Measurements from ENCODE around the gene DEFB131B. TPM values are rescaled to one million over a fixed set of nuclear protein-coding genes. Genes with fewer than 3 reads are reported as not detected.
A peak's percentile ranks its signal among the peaks of the same experiment; 100 is the strongest.

The DEFB131B gene
- total and polyA plus RNA-seq, 9 of the 15 experiments (the other 6 are each of a cell fraction or from before 2014, with no cell fraction given): not detected

- TF ChIP-seq DIDO1 (tag; IDR thresholded peaks at IDR 0.05; ENCODE audit: low read depth): no peak
- no peak for TF ChIP-seq PBX2 (CRISPR knock-in tag; IDR thresholded peaks at IDR 0.05; ENCODE audit: low read depth)
- TF ChIP-seq PBX2 (tag; conservative IDR thresholded peaks at IDR 0.05; ENCODE audit: low read depth): peak; percentile 16; the same call in 1 of the 2 replicates
- TF ChIP-seq BRF2 (IDR thresholded peaks at IDR 0.05; ENCODE audit: borderline replicate concordance, insufficient read depth, insufficient read length): no peak
- TF ChIP-seq SMAD2 (IDR thresholded peaks at IDR 0.05; ENCODE audit: low read depth, low read length): no peak
- peak; percentile 55; the same call in 1 of the 2 replicates for TF ChIP-seq POLR2H (tag; IDR thresholded peaks at IDR 0.05; ENCODE audit: low read depth)
- TF ChIP-seq ID3 (CRISPR knock-in tag; IDR thresholded peaks at IDR 0.05): no peak
- TF ChIP-seq ID3 (tag; IDR thresholded peaks at IDR 0.05): no peak
- TF ChIP-seq CHCHD3 (CRISPR knock-in tag; IDR thresholded peaks at IDR 0.05): 0 out of 2 replicates have a peak, but pooled peaks have one; percentile 12
- TF ChIP-seq ZNF79 (CRISPR knock-in tag; IDR thresholded peaks at IDR 0.05; ENCODE audit: low read depth): no peak
- TF ChIP-seq XRCC5 (IDR thresholded peaks at IDR 0.05; ENCODE audit: low read depth, low read length): no peak
- peak; percentile 85 for TF ChIP-seq NEUROD1 (IDR thresholded peaks at IDR 0.05; ENCODE audit: borderline replicate concordance, low read depth, low read length, partially characterized antibody)
- peak; percentile 81; the same call in 1 of the 2 replicates for TF ChIP-seq ESRRA (IDR thresholded peaks at IDR 0.05; ENCODE audit: borderline replicate concordance, low read depth)
- 0 out of 2 replicates have a peak, but pooled peaks have one; percentile 48 for TF ChIP-seq NR4A1 (CRISPR knock-in tag; IDR thresholded peaks at IDR 0.05)
- no peak for TF ChIP-seq NR4A1 (tag; IDR thresholded peaks at IDR 0.05)
- TF ChIP-seq CBX3 (IDR thresholded peaks at IDR 0.05; ENCODE audit: borderline replicate concordance in 1 of 2, low read length in 2 of 2): no peak
- no peak for TF ChIP-seq BDP1 (IDR thresholded peaks at IDR 0.05; ENCODE audit: insufficient read depth, insufficient read length)
- TF ChIP-seq DLX4 (CRISPR knock-in tag; IDR thresholded peaks at IDR 0.05): no peak
- 0 out of 2 replicates have a peak, but pooled peaks have one; percentile 2 for TF ChIP-seq MAFK (IDR thresholded peaks at IDR 0.05; ENCODE audit: low read length)
- peak in 1 of 2 experiments; percentile 25; a peak in 1 of 4 replicates for TF ChIP-seq CSDE1 (IDR thresholded peaks at IDR 0.05)
- TF ChIP-seq CBFB (CRISPR knock-in tag; IDR thresholded peaks at IDR 0.05): peak; percentile 49; the same call in 1 of the 2 replicates
- TF ChIP-seq SP2 (IDR thresholded peaks at IDR 0.05; ENCODE audit: extremely low read depth, low read depth, low read length, poor library complexity, severe bottlenecking): peak; percentile 41
- TF ChIP-seq JUN (IDR thresholded peaks at IDR 0.05; ENCODE audit: borderline replicate concordance, low read depth, low read length): peak; percentile 36; the same call in 1 of the 2 replicates
- no peak for TF ChIP-seq JUN (CRISPR knock-in tag; IDR thresholded peaks at IDR 0.05; ENCODE audit: borderline replicate concordance)
Measured at GRCh38 chr11:71928737-71929443, 50.6 kb downstream of the DEFB131B start, which contains the start of gene RNF121 (continued).

All from K562 (cell line).